Measurements from ENCODE around the gene NKX1-1. TPM values are rescaled to one million over a fixed set of nuclear protein-coding genes. Genes with fewer than 3 reads are reported as not detected.

NKX1-1 gene
- polyA plus RNA-seq, 1 donor from 2014 or later: not detected

DNA sequence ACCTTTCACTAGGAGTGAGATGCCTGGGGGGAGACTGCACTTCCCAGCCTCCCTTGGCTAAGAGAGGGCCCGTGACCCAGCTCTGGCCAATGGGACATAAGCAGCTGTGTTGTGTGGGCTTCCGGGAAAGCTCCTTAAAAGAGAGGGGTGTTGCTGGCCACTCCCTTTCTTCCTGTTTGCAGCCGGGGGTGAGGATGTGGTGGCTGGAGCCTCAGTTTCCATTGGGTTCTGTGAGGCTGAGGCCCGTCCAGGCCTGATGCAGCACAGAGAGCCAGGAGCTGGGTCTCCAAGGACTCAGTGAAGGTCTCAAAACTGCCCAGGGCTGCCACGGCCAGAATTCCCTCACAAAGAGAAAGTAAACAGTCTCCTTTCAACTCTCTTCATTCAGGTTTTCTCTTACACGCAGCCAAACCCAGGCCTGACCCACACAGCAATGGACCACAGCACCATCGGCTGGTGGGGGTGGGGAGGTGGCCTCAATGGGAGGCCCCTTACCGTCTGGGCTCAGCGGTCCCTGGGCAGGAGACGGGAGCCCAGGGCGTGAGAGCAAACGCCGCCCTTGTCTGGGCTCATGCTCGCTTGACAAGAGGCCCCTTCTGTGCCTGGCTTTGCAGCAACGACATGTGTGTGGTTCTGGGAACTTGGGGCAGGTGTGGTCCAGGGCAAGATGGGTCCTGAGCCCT is 6.6 kb downstream of the NKX1-1 start:
- no peaks in the 10 kb centered on the region for H3K36me3 ChIP-seq (ENCODE audit: insufficient read depth, low read length)
- TF ChIP-seq EP300 (conservative IDR thresholded peaks at IDR 0.05; ENCODE audit: poor library complexity, severe bottlenecking) (no peak), EZH2 (IDR thresholded peaks at IDR 0.05; ENCODE audit: borderline replicate concordance, insufficient read depth, low read length, poor library complexity, severe bottlenecking) (no peak), RAD21 (conservative IDR thresholded peaks at IDR 0.05) (no peak), POLR2AphosphoS5 (IDR thresholded peaks at IDR 0.05) (no peak), MXI1 (conservative IDR thresholded peaks at IDR 0.05; ENCODE audit: poor library complexity, severe bottlenecking) (no peak), TAF1 (IDR thresholded peaks at IDR 0.05; ENCODE audit: low read depth) (no peak), SMC3 (conservative IDR thresholded peaks at IDR 0.05; ENCODE audit: poor library complexity) (no peak)
- TF ChIP-seq, protein P1, sequence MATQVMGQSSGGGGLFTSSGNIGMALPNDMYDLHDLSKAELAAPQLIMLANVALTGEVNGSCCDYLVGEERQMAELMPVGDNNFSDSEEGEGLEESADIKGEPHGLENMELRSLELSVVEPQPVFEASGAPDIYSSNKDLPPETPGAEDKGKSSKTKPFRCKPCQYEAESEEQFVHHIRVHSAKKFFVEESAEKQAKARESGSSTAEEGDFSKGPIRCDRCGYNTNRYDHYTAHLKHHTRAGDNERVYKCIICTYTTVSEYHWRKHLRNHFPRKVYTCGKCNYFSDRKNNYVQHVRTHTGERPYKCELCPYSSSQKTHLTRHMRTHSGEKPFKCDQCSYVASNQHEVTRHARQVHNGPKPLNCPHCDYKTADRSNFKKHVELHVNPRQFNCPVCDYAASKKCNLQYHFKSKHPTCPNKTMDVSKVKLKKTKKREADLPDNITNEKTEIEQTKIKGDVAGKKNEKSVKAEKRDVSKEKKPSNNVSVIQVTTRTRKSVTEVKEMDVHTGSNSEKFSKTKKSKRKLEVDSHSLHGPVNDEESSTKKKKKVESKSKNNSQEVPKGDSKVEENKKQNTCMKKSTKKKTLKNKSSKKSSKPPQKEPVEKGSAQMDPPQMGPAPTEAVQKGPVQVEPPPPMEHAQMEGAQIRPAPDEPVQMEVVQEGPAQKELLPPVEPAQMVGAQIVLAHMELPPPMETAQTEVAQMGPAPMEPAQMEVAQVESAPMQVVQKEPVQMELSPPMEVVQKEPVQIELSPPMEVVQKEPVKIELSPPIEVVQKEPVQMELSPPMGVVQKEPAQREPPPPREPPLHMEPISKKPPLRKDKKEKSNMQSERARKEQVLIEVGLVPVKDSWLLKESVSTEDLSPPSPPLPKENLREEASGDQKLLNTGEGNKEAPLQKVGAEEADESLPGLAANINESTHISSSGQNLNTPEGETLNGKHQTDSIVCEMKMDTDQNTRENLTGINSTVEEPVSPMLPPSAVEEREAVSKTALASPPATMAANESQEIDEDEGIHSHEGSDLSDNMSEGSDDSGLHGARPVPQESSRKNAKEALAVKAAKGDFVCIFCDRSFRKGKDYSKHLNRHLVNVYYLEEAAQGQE (IDR thresholded peaks at IDR 0.05; ENCODE audit: borderline replicate concordance): no peak
- TF ChIP-seq, protein P2, sequence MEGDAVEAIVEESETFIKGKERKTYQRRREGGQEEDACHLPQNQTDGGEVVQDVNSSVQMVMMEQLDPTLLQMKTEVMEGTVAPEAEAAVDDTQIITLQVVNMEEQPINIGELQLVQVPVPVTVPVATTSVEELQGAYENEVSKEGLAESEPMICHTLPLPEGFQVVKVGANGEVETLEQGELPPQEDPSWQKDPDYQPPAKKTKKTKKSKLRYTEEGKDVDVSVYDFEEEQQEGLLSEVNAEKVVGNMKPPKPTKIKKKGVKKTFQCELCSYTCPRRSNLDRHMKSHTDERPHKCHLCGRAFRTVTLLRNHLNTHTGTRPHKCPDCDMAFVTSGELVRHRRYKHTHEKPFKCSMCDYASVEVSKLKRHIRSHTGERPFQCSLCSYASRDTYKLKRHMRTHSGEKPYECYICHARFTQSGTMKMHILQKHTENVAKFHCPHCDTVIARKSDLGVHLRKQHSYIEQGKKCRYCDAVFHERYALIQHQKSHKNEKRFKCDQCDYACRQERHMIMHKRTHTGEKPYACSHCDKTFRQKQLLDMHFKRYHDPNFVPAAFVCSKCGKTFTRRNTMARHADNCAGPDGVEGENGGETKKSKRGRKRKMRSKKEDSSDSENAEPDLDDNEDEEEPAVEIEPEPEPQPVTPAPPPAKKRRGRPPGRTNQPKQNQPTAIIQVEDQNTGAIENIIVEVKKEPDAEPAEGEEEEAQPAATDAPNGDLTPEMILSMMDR (IDR thresholded peaks at IDR 0.05; ENCODE audit: poor library complexity, severe bottlenecking): no peak
- no peaks in the 10 kb centered on the region for H3K9me2 ChIP-seq (ENCODE audit: insufficient read depth, low read length)
- peaks cover 42% of the 10 kb centered on the region for H3K27me3 ChIP-seq (ENCODE audit: insufficient read depth, low read depth, low read length)
- peaks cover 29% of the 10 kb centered on the region for H3K9me3 ChIP-seq (ENCODE audit: low read length)
- H3K4me2 ChIP-seq (ENCODE audit: low read length): no peak overlapping the region
- H3K27ac ChIP-seq (ENCODE audit: low read length): no peak overlapping the region
- H4K20me1 ChIP-seq (ENCODE audit: insufficient read depth): no peaks in the 10 kb centered on the region
- no peaks in the 10 kb centered on the region for H3K79me2 ChIP-seq (replicated peaks; ENCODE audit: insufficient read depth, low read length)
- H3K4me3 ChIP-seq (ENCODE audit: low read length): no peak overlapping the region
- H2AFZ ChIP-seq (ENCODE audit: low read depth, low read length): no peak overlapping the region
- no peaks in the 10 kb centered on the region for H3F3A ChIP-seq (ENCODE audit: insufficient read depth, low read length, poor library complexity, severe bottlenecking)
- no peak overlapping the region for H3K9ac ChIP-seq (ENCODE audit: low read length)

DNA sequence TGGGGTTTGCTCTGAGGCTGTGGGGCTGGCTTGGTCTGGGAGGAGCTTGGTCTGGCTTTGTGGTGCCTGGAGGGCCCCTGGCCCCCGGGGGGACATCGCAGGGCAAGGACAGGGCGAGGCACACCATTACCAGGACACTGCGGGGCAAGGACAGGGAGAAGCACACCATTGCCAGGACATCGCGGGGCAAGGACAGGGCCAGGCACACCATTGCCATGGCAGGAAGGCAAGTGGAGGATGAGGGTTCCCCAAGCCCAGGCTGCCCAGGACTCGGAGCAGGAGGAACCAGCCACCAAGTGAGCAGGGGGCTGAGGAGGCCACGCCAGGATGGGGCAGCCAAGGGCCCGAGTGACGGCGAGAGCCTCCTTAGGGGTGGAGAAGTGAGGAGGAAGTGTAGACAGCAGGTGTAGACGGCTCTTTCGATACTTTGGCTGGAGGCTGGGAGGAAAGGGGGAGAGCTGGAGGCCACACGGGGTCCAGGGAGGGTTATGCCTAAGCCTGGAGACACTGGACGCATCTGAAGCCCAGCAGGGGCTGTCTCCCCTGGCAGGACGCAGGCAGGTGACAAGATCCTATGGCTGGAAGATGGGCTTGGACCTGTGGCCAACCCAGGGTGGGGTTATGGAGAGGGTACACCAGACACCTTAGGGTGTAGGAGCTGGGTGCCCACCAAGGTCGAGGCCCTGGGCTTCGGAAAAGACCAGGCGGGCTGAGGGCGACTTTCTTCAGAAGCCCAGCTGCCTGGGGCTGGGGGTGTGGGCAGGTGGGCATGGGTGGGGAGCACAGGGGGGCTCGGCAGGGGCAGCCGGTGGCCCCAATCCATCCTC is 7.3 kb downstream of the NKX1-1 start:
- Histone ChIP-seq H3K36me3 (ENCODE audit: insufficient read depth, low read length) (no peaks in the 10 kb centered on the region), H3K9me2 (ENCODE audit: insufficient read depth, low read length) (no peaks in the 10 kb centered on the region), H4K20me1 (ENCODE audit: insufficient read depth) (no peaks in the 10 kb centered on the region), H2AFZ (ENCODE audit: low read depth, low read length) (no peak overlapping the region), H3K27ac (ENCODE audit: low read length) (no peak overlapping the region), H3K27me3 (ENCODE audit: insufficient read depth, low read depth, low read length) (peaks cover 34% of the 10 kb centered on the region), H3K4me2 (ENCODE audit: low read length) (no peak overlapping the region), H3K79me2 (replicated peaks; ENCODE audit: insufficient read depth, low read length) (no peaks in the 10 kb centered on the region), H3K4me3 (ENCODE audit: low read length) (no peak overlapping the region), H3K9ac (ENCODE audit: low read length) (no peak overlapping the region), H3F3A (ENCODE audit: insufficient read depth, low read length, poor library complexity, severe bottlenecking) (no peaks in the 10 kb centered on the region), H3K9me3 (ENCODE audit: low read length) (peaks cover 30% of the 10 kb centered on the region)
- TF ChIP-seq EP300 (conservative IDR thresholded peaks at IDR 0.05; ENCODE audit: poor library complexity, severe bottlenecking): no peak
- TF ChIP-seq SMC3 (conservative IDR thresholded peaks at IDR 0.05; ENCODE audit: poor library complexity): no peak
- no peak for TF ChIP-seq TAF1 (IDR thresholded peaks at IDR 0.05; ENCODE audit: low read depth)
- no peak for TF ChIP-seq POLR2AphosphoS5 (IDR thresholded peaks at IDR 0.05)
- TF ChIP-seq EZH2 (IDR thresholded peaks at IDR 0.05; ENCODE audit: borderline replicate concordance, insufficient read depth, low read length, poor library complexity, severe bottlenecking): no peak
- TF ChIP-seq RAD21 (conservative IDR thresholded peaks at IDR 0.05): no peak
- no peak for TF ChIP-seq MXI1 (conservative IDR thresholded peaks at IDR 0.05; ENCODE audit: poor library complexity, severe bottlenecking)
- TF ChIP-seq, protein P1 (IDR thresholded peaks at IDR 0.05; ENCODE audit: borderline replicate concordance): no peak
- TF ChIP-seq, protein P2 (IDR thresholded peaks at IDR 0.05; ENCODE audit: poor library complexity, severe bottlenecking): no peak

All from neural cell (in vitro differentiated cells).